GM12874 (cell line): ENCODE data around the gene FSTL4.

Experiments used
- CTCF ChIP-seq: IDR thresholded peaks from 2 replicates; pipeline ENCODE4 v1.5.1; 2011; ENCODE audit warnings: low read depth, mild to moderate bottlenecking, control low read depth, low read length, moderate library complexity; ENCODE audit not compliant: insufficient read depth

Gene FSTL4

GRCh38 chr5:133203317-133204305 lies 408.7 kb downstream of the FSTL4 start:
- TF ChIP-seq CTCF = no peak

- no peak for TF ChIP-seq CTCF
Observed at GRCh38 chr5:133202066-133202665, 410.2 kb downstream of the FSTL4 start.

- no peak for TF ChIP-seq CTCF
Observed at GRCh38 chr5:133201310-133201709, 411.0 kb downstream of the FSTL4 start.

GRCh38 chr5:133200256-133200655 lies 412.1 kb downstream of the FSTL4 start:
- no peak for TF ChIP-seq CTCF

- no peak for TF ChIP-seq CTCF
Observed at GRCh38 chr5:133199417-133200178, 412.7 kb downstream of the FSTL4 start.

GRCh38 chr5:133198511-133198910 lies 413.8 kb downstream of the FSTL4 start:
- TF ChIP-seq CTCF = no peak

- TF ChIP-seq CTCF = no peak
Observed at GRCh38 chr5:133196441-133197085, 415.8 kb downstream of the FSTL4 start.
